ENCODE results near the gene LPAR3. TPM values are rescaled to one million over a fixed set of nuclear protein-coding genes. Genes with fewer than 3 reads are reported as not detected.

LPAR3 gene
- total and polyA plus RNA-seq, 2 experiments from 2014 or later = 0.32 TPM; not detected in 1

GRCh38 chr1:84877592-84877991, 15.4 kb downstream of the LPAR3 start:
- in situ Hi-C loops (cut with MboI) = no loop called here
- Histone ChIP-seq H2AFZ (no peak overlapping the region), H3F3A (ENCODE audit: insufficient read depth) (no peaks in the 10 kb centered on the region), H3K4me3 (no peak overlapping the region), H3K9me2 (ENCODE audit: insufficient read depth) (no peaks in the 10 kb centered on the region), H3K9me3 (ENCODE audit: low read depth) (no peaks in the 10 kb centered on the region), H3K79me2 (ENCODE audit: insufficient read depth) (no peaks in the 10 kb centered on the region), H3K27ac (no peak overlapping the region), H4K20me1 (ENCODE audit: insufficient read depth) (no peaks in the 10 kb centered on the region), H3K4me1 (ENCODE audit: insufficient read depth) (peaks cover 8% of the 10 kb centered on the region; the same call in 1 of the 2 replicates), H3K27me3 (replicated peaks; ENCODE audit: insufficient read depth) (no peaks in the 10 kb centered on the region), H3K36me3 (ENCODE audit: low read depth) (no peaks in the 10 kb centered on the region), H3K9ac (no peak overlapping the region), H3K4me2 (ENCODE audit: unreplicated experiment) (no peak overlapping the region)
- WGBS, 2 experiments (ENCODE audit: low coverage in 1 of 2, low lambda C conversion rate in 2 of 2, missing lambda C conversion rate in 2 of 2) = 70 to 74% methylated on average over 4 of the region's 4 CpGs
- peak; percentile 57 for DNase-seq
- TF ChIP-seq EZH2phosphoT487 (IDR thresholded peaks at IDR 0.05; ENCODE audit: insufficient read depth, low read depth) = no peak
- no peak for TF ChIP-seq EZH2 (IDR thresholded peaks at IDR 0.05; ENCODE audit: insufficient read depth, poor library complexity, severe bottlenecking)

DNA sequence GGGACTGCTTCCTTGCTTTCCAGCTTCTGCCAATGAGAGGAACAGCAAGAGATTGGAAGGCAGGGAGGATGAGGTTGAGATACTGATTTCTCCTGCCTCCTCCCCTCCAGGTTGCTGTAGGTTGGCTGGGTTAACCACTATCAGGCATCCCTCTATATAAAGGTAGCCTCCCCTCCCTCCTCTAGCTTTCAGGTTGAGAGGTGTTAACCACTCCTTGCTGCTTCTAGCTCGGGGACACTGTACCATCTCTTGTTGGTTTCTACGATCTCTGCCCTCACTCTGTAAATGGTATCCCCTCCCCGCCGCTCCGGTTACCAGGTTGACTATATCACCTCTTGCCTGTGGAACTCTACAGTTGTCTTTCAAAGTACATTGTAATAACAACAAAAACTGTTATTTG, 16.7 kb downstream of the LPAR3 start:
- Histone ChIP-seq H3K9me3 (ENCODE audit: low read depth) (no peaks in the 10 kb centered on the region), H3K9ac (no peak overlapping the region), H3K27ac (no peak overlapping the region), H3K4me3 (no peak overlapping the region), H2AFZ (no peak overlapping the region), H4K20me1 (ENCODE audit: insufficient read depth) (no peaks in the 10 kb centered on the region), H3K9me2 (ENCODE audit: insufficient read depth) (no peaks in the 10 kb centered on the region), H3F3A (ENCODE audit: insufficient read depth) (no peaks in the 10 kb centered on the region), H3K79me2 (ENCODE audit: insufficient read depth) (no peaks in the 10 kb centered on the region), H3K4me1 (ENCODE audit: insufficient read depth) (peaks cover 8% of the 10 kb centered on the region; the same call in 1 of the 2 replicates), H3K27me3 (replicated peaks; ENCODE audit: insufficient read depth) (no peaks in the 10 kb centered on the region), H3K4me2 (ENCODE audit: unreplicated experiment) (no peak overlapping the region), H3K36me3 (ENCODE audit: low read depth) (no peaks in the 10 kb centered on the region)
- WGBS, 2 experiments (ENCODE audit: low coverage in 1 of 2, low lambda C conversion rate in 2 of 2, missing lambda C conversion rate in 2 of 2) = 83 to 84% methylated on average over 5 of the region's 5 CpGs
- in situ Hi-C loops (cut with MboI) = no loop called here
- DNase-seq = no peak
- TF ChIP-seq EZH2 (IDR thresholded peaks at IDR 0.05; ENCODE audit: insufficient read depth, poor library complexity, severe bottlenecking) (no peak), EZH2phosphoT487 (IDR thresholded peaks at IDR 0.05; ENCODE audit: insufficient read depth, low read depth) (no peak)

- H4K20me1 ChIP-seq (ENCODE audit: insufficient read depth) = no peaks in the 10 kb centered on the region
- H3K9ac ChIP-seq = no peak overlapping the region
- no peak overlapping the region for H3K4me3 ChIP-seq
- H3K27me3 ChIP-seq (replicated peaks; ENCODE audit: insufficient read depth) = no peaks in the 10 kb centered on the region
- DNase-seq = no peak
- WGBS, 2 experiments (ENCODE audit: low coverage in 1 of 2, low lambda C conversion rate in 2 of 2, missing lambda C conversion rate in 2 of 2) = 94 to 98% methylated on average over 2 of the region's 2 CpGs
- H3K9me2 ChIP-seq (ENCODE audit: insufficient read depth) = no peaks in the 10 kb centered on the region
- H3K36me3 ChIP-seq (ENCODE audit: low read depth) = no peaks in the 10 kb centered on the region
- TF ChIP-seq EZH2 (IDR thresholded peaks at IDR 0.05; ENCODE audit: insufficient read depth, poor library complexity, severe bottlenecking) (no peak), EZH2phosphoT487 (IDR thresholded peaks at IDR 0.05; ENCODE audit: insufficient read depth, low read depth) (no peak)
- no peaks in the 10 kb centered on the region for H3K79me2 ChIP-seq (ENCODE audit: insufficient read depth)
- no peak overlapping the region for H3K4me2 ChIP-seq (ENCODE audit: unreplicated experiment)
- no peak overlapping the region for H3K27ac ChIP-seq
- peaks cover 30% of the 10 kb centered on the region for H3K4me1 ChIP-seq (ENCODE audit: insufficient read depth)
- H3F3A ChIP-seq (ENCODE audit: insufficient read depth) = peaks cover 12% of the 10 kb centered on the region
- H2AFZ ChIP-seq = no peak overlapping the region
- H3K9me3 ChIP-seq (ENCODE audit: low read depth) = no peaks in the 10 kb centered on the region
- in situ Hi-C loops (cut with MboI) = no loop called here
These were observed 19.6 kb downstream of the LPAR3 start for GRCh38 chr1:84873366-84873765.

- TF ChIP-seq EZH2 (IDR thresholded peaks at IDR 0.05; ENCODE audit: insufficient read depth, poor library complexity, severe bottlenecking) (no peak), EZH2phosphoT487 (IDR thresholded peaks at IDR 0.05; ENCODE audit: insufficient read depth, low read depth) (no peak)
- no peaks in the 10 kb centered on the region for H3K36me3 ChIP-seq (ENCODE audit: low read depth)
- no peaks in the 10 kb centered on the region for H3K9me3 ChIP-seq (ENCODE audit: low read depth)
- H3K9ac ChIP-seq = no peak overlapping the region
- H3K79me2 ChIP-seq (ENCODE audit: insufficient read depth) = no peaks in the 10 kb centered on the region
- no peaks in the 10 kb centered on the region for H3K27me3 ChIP-seq (replicated peaks; ENCODE audit: insufficient read depth)
- no peaks in the 10 kb centered on the region for H4K20me1 ChIP-seq (ENCODE audit: insufficient read depth)
- H3K9me2 ChIP-seq (ENCODE audit: insufficient read depth) = no peaks in the 10 kb centered on the region
- no peak overlapping the region for H2AFZ ChIP-seq
- DNase-seq = no peak
- 89 to 92% methylated on average over 9 of the region's 9 CpGs for WGBS, 2 experiments (ENCODE audit: low coverage in 1 of 2, low lambda C conversion rate in 2 of 2, missing lambda C conversion rate in 2 of 2)
- peaks cover 26% of the 10 kb centered on the region for H3K4me1 ChIP-seq (ENCODE audit: insufficient read depth)
- H3K4me2 ChIP-seq (ENCODE audit: unreplicated experiment) = no peak overlapping the region
- no peak overlapping the region for H3K4me3 ChIP-seq
- H3K27ac ChIP-seq = no peak overlapping the region
- peaks cover 12% of the 10 kb centered on the region for H3F3A ChIP-seq (ENCODE audit: insufficient read depth)
- in situ Hi-C loops (cut with MboI) = no loop called here
These were observed 20.2 kb downstream of the LPAR3 start for GRCh38 chr1:84872696-84873355.
